Measurements from ENCODE around the gene TPCN1.

The TPCN1 gene

GRCh38 chr12:113287899-113288282 is 66.6 kb downstream of the TPCN1 start:
- H3K27me3 ChIP-seq (ENCODE audit: control insufficient read depth in 3 of 3, insufficient read depth in 3 of 3, low read depth in 1 of 3, low read length in 3 of 3): no peaks in the 10 kb centered on the region
- H3K4me3 ChIP-seq (ENCODE audit: low read length in 2 of 2): no peak overlapping the region
- H3K14ac ChIP-seq (ENCODE audit: low read length): no peak overlapping the region
- no peak overlapping the region for H2AFZ ChIP-seq (ENCODE audit: low read length)
- WGBS, 2 donors (ENCODE audit: extremely low coverage in 2 of 2, insufficient read length in 2 of 2, insufficient replicate concordance in 1 of 2): no CpG with 5 or more reads among the region's 19 CpGs
- no peak overlapping the region for H2BK120ac ChIP-seq (ENCODE audit: low read depth, low read length)
- no peak for DNase-seq (ENCODE audit: low spot score)
- peak overlapping the region; percentile 67 for H3K23ac ChIP-seq (ENCODE audit: low read depth, low read length, poor library complexity)
- H3K79me1 ChIP-seq (ENCODE audit: low read depth, low read length): peaks cover 1% of the 10 kb centered on the region
- H2BK15ac ChIP-seq (ENCODE audit: low read length): no peak overlapping the region
- peaks cover 0 to 1% of the 10 kb centered on the region in 2 donors for H3K36me3 ChIP-seq (replicated peaks in 1 of 2; ENCODE audit: control insufficient read depth in 2 of 2, insufficient read depth in 2 of 2, low read length in 2 of 2)
- H4K91ac ChIP-seq (ENCODE audit: low read depth, low read length, poor library complexity): no peak overlapping the region
- no peak overlapping the region for H3K27ac ChIP-seq (replicated peaks; ENCODE audit: low read length)
- peaks cover 7% of the 10 kb centered on the region in 2 donors for H3K4me1 ChIP-seq (ENCODE audit: control insufficient read depth in 2 of 2, insufficient read depth in 1 of 2, low read depth in 1 of 2, low read length in 2 of 2)
- H2AK5ac ChIP-seq (ENCODE audit: low read depth, low read length): no peak overlapping the region
- no peak overlapping the region for H3K4ac ChIP-seq (ENCODE audit: low read length)
- no peak overlapping the region for H2BK5ac ChIP-seq (ENCODE audit: low read length)
- no peak overlapping the region for H2BK12ac ChIP-seq (ENCODE audit: low read length)
- no peak overlapping the region for H3K18ac ChIP-seq (ENCODE audit: low read length)
- H3K9ac ChIP-seq (ENCODE audit: low read depth, low read length, poor library complexity): peak overlapping the region; percentile 12
- H3K4me2 ChIP-seq (ENCODE audit: insufficient read depth, low read length, poor library complexity, severe bottlenecking): no peak overlapping the region
- H4K8ac ChIP-seq (ENCODE audit: low read depth, low read length): no peak overlapping the region
- H3K9me3 ChIP-seq (replicated peaks in 1 of 2; ENCODE audit: control insufficient read depth in 2 of 2, insufficient read depth in 1 of 2, low read depth in 1 of 2, low read length in 2 of 2): no peaks in the 10 kb centered on the region

- H2BK5ac ChIP-seq (ENCODE audit: low read length): no peak overlapping the region
- H3K23ac ChIP-seq (ENCODE audit: low read depth, low read length, poor library complexity): no peak overlapping the region
- no peak for DNase-seq (ENCODE audit: low spot score)
- H2BK12ac ChIP-seq (ENCODE audit: low read length): no peak overlapping the region
- no peaks in the 10 kb centered on the region for H3K9me3 ChIP-seq (replicated peaks in 1 of 2; ENCODE audit: control insufficient read depth in 2 of 2, insufficient read depth in 1 of 2, low read depth in 1 of 2, low read length in 2 of 2)
- no peak overlapping the region for H4K8ac ChIP-seq (ENCODE audit: low read depth, low read length)
- H3K14ac ChIP-seq (ENCODE audit: low read length): no peak overlapping the region
- WGBS, 2 donors (ENCODE audit: extremely low coverage in 2 of 2, insufficient read length in 2 of 2, insufficient replicate concordance in 1 of 2): no CpG with 5 or more reads among the region's 2 CpGs
- no peak overlapping the region for H3K4ac ChIP-seq (ENCODE audit: low read length)
- H3K79me1 ChIP-seq (ENCODE audit: low read depth, low read length): peaks cover 1% of the 10 kb centered on the region
- H3K9ac ChIP-seq (ENCODE audit: low read depth, low read length, poor library complexity): no peak overlapping the region
- peaks cover 7% of the 10 kb centered on the region in 2 donors for H3K4me1 ChIP-seq (ENCODE audit: control insufficient read depth in 2 of 2, insufficient read depth in 1 of 2, low read depth in 1 of 2, low read length in 2 of 2)
- H3K27ac ChIP-seq (replicated peaks; ENCODE audit: low read length): no peak overlapping the region
- no peak overlapping the region for H3K4me3 ChIP-seq (ENCODE audit: low read length in 2 of 2)
- no peak overlapping the region for H3K4me2 ChIP-seq (ENCODE audit: insufficient read depth, low read length, poor library complexity, severe bottlenecking)
- H2BK15ac ChIP-seq (ENCODE audit: low read length): no peak overlapping the region
- H2AFZ ChIP-seq (ENCODE audit: low read length): no peak overlapping the region
- no peak overlapping the region for H4K91ac ChIP-seq (ENCODE audit: low read depth, low read length, poor library complexity)
- no peaks in the 10 kb centered on the region for H3K27me3 ChIP-seq (ENCODE audit: control insufficient read depth in 3 of 3, insufficient read depth in 3 of 3, low read depth in 1 of 3, low read length in 3 of 3)
- H3K18ac ChIP-seq (ENCODE audit: low read length): no peak overlapping the region
- peaks cover 0 to 1% of the 10 kb centered on the region in 2 donors for H3K36me3 ChIP-seq (replicated peaks in 1 of 2; ENCODE audit: control insufficient read depth in 2 of 2, insufficient read depth in 2 of 2, low read length in 2 of 2)
- H2BK120ac ChIP-seq (ENCODE audit: low read depth, low read length): no peak overlapping the region
- no peak overlapping the region for H2AK5ac ChIP-seq (ENCODE audit: low read depth, low read length)
These were observed 68.1 kb downstream of the TPCN1 start for GRCh38 chr12:113289361-113289760.

GRCh38 chr12:113290506-113290905 is 69.2 kb downstream of the TPCN1 start:
- Histone ChIP-seq H4K91ac (ENCODE audit: low read depth, low read length, poor library complexity) (no peak overlapping the region), H2AFZ (ENCODE audit: low read length) (no peak overlapping the region), H2BK12ac (ENCODE audit: low read length) (no peak overlapping the region), H3K18ac (ENCODE audit: low read length) (no peak overlapping the region), H3K79me1 (ENCODE audit: low read depth, low read length) (peaks cover 1% of the 10 kb centered on the region), H4K8ac (ENCODE audit: low read depth, low read length) (no peak overlapping the region), H3K36me3 (replicated peaks in 1 of 2; ENCODE audit: control insufficient read depth in 2 of 2, insufficient read depth in 2 of 2, low read length in 2 of 2) (no peaks in the 10 kb centered on the region), H3K4me3 (ENCODE audit: low read length in 2 of 2) (no peak overlapping the region), H3K4ac (ENCODE audit: low read length) (no peak overlapping the region), H3K9me3 (replicated peaks in 1 of 2; ENCODE audit: control insufficient read depth in 2 of 2, insufficient read depth in 1 of 2, low read depth in 1 of 2, low read length in 2 of 2) (no peaks in the 10 kb centered on the region), H2BK120ac (ENCODE audit: low read depth, low read length) (no peak overlapping the region), H3K27me3 (ENCODE audit: control insufficient read depth in 3 of 3, insufficient read depth in 3 of 3, low read depth in 1 of 3, low read length in 3 of 3) (no peaks in the 10 kb centered on the region), H3K27ac (replicated peaks; ENCODE audit: low read length) (no peak overlapping the region), H3K4me1 (ENCODE audit: control insufficient read depth in 2 of 2, insufficient read depth in 1 of 2, low read depth in 1 of 2, low read length in 2 of 2) (peaks cover 7% of the 10 kb centered on the region in 2 donors), H2BK15ac (ENCODE audit: low read length) (no peak overlapping the region), H3K4me2 (ENCODE audit: insufficient read depth, low read length, poor library complexity, severe bottlenecking) (no peak overlapping the region), H3K9ac (ENCODE audit: low read depth, low read length, poor library complexity) (no peak overlapping the region), H3K14ac (ENCODE audit: low read length) (no peak overlapping the region), H2AK5ac (ENCODE audit: low read depth, low read length) (no peak overlapping the region), H3K23ac (ENCODE audit: low read depth, low read length, poor library complexity) (no peak overlapping the region), H2BK5ac (ENCODE audit: low read length) (peak overlapping the region; percentile 26)
- no CpG with 5 or more reads among the region's 5 CpGs for WGBS, 2 donors (ENCODE audit: extremely low coverage in 2 of 2, insufficient read length in 2 of 2, insufficient replicate concordance in 1 of 2)
- DNase-seq (ENCODE audit: low spot score): no peak

- no CpG with 5 or more reads among the region's 17 CpGs for WGBS, 2 donors (ENCODE audit: extremely low coverage in 2 of 2, insufficient read length in 2 of 2, insufficient replicate concordance in 1 of 2)
- Histone ChIP-seq H3K36me3 (replicated peaks in 1 of 2; ENCODE audit: control insufficient read depth in 2 of 2, insufficient read depth in 2 of 2, low read length in 2 of 2) (peaks cover 0 to 2% of the 10 kb centered on the region in 2 donors), H2BK5ac (ENCODE audit: low read length) (no peak overlapping the region), H3K9me3 (replicated peaks in 1 of 2; ENCODE audit: control insufficient read depth in 2 of 2, insufficient read depth in 1 of 2, low read depth in 1 of 2, low read length in 2 of 2) (no peaks in the 10 kb centered on the region), H3K4me2 (ENCODE audit: insufficient read depth, low read length, poor library complexity, severe bottlenecking) (no peak overlapping the region), H3K4ac (ENCODE audit: low read length) (no peak overlapping the region), H3K23ac (ENCODE audit: low read depth, low read length, poor library complexity) (peak overlapping the region; percentile 75), H4K8ac (ENCODE audit: low read depth, low read length) (no peak overlapping the region), H3K79me1 (ENCODE audit: low read depth, low read length) (no peaks in the 10 kb centered on the region), H3K9ac (ENCODE audit: low read depth, low read length, poor library complexity) (no peak overlapping the region), H3K4me3 (ENCODE audit: low read length in 2 of 2) (no peak overlapping the region), H2BK120ac (ENCODE audit: low read depth, low read length) (no peak overlapping the region), H2BK12ac (ENCODE audit: low read length) (no peak overlapping the region), H3K4me1 (ENCODE audit: control insufficient read depth in 2 of 2, insufficient read depth in 1 of 2, low read depth in 1 of 2, low read length in 2 of 2) (peaks cover 0 to under 1% of the 10 kb centered on the region in 2 donors), H2AFZ (ENCODE audit: low read length) (no peak overlapping the region), H3K18ac (ENCODE audit: low read length) (no peak overlapping the region), H3K27ac (replicated peaks; ENCODE audit: low read length) (no peak overlapping the region), H2AK5ac (ENCODE audit: low read depth, low read length) (no peak overlapping the region), H4K91ac (ENCODE audit: low read depth, low read length, poor library complexity) (no peak overlapping the region), H3K14ac (ENCODE audit: low read length) (no peak overlapping the region), H3K27me3 (ENCODE audit: control insufficient read depth in 3 of 3, insufficient read depth in 3 of 3, low read depth in 1 of 3, low read length in 3 of 3) (no peaks in the 10 kb centered on the region), H2BK15ac (ENCODE audit: low read length) (no peak overlapping the region)
- no peak for DNase-seq (ENCODE audit: low spot score)
These were observed 70.3 kb downstream of the TPCN1 start for GRCh38 chr12:113291586-113291985.
